ENCODE results near the gene CDK5RAP3.
A peak's percentile ranks its signal among the peaks of the same experiment; 100 is the strongest.

Gene CDK5RAP3

DNA sequence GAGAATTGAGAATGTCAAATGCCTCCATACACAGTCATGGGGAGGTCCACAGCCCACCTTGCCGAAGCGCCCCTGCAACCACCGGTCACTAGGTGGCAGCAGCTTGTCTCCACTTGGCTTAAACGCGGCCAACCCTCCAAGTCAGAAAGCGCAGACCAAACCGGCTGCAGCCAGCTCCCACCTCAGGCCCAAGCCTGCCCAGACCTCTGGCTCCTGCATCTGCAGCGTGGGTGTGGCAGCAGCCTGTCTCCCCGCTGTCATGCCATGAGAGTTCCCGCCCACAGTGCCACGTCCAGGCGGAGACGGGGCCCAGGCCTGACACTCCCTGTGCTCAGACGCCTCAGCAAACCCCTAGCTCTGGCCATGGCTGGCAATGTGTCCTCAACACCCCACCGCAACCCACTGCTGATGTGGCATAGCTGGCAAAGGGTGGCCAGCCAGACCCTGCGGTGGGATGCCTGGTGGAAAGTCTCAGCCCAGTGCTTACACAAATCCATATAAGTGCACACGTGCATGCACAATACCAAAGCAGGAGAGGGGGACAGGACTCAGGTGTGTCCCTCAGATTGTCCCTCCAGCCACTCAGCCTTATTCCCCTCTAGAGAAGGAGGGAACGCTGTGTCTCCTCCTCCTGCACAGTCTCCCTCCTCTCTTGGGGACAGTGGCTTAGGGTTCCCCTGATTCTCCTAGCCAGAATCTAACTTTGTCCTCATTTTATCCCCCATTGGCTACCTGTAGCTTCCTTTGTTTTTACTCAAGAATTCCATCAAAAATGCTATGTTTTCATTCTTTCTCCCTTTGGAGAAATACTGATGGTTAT, 55.8 kb downstream of the CDK5RAP3 start:
- Mint-ChIP-seq H3K4me1 (peaks cover 36% of the 10 kb centered on the region), H3K27me3 (peaks cover 39% of the 10 kb centered on the region)
- no peak for ATAC-seq (replicated peaks; ENCODE audit: extremely low read depth, poor library complexity, severe bottlenecking)

GRCh38 chr17:48027322-48027981, 56.5 kb downstream of the CDK5RAP3 start:
- peaks cover 8% of the 10 kb centered on the region for H3K36me3 Mint-ChIP-seq (ENCODE audit: insufficient read depth)
- H3K27ac Mint-ChIP-seq (ENCODE audit: low read depth) = no peak overlapping the region
- no peak for ATAC-seq (replicated peaks; ENCODE audit: extremely low read depth, poor library complexity, severe bottlenecking)
- peaks cover 36% of the 10 kb centered on the region for H3K4me1 Mint-ChIP-seq
- peaks cover 44% of the 10 kb centered on the region for H3K27me3 Mint-ChIP-seq
- no peak for DNase-seq (ENCODE audit: low spot score in 2 of 2)
- no peaks in the 10 kb centered on the region for H3K9me3 Mint-ChIP-seq
- peak overlapping the region; percentile 20 for H3K4me3 Mint-ChIP-seq

More for the DNA sequence above, 55.8 kb downstream of the CDK5RAP3 start:
- peaks cover 8% of the 10 kb centered on the region for H3K36me3 Mint-ChIP-seq (ENCODE audit: insufficient read depth)
- H3K4me3 Mint-ChIP-seq = peak overlapping the region; percentile 81
- H3K9me3 Mint-ChIP-seq = no peaks in the 10 kb centered on the region
- peak; percentile 54 to 61 for DNase-seq (ENCODE audit: low spot score in 2 of 2)
- no peak overlapping the region for H3K27ac Mint-ChIP-seq (ENCODE audit: low read depth)

DNA sequence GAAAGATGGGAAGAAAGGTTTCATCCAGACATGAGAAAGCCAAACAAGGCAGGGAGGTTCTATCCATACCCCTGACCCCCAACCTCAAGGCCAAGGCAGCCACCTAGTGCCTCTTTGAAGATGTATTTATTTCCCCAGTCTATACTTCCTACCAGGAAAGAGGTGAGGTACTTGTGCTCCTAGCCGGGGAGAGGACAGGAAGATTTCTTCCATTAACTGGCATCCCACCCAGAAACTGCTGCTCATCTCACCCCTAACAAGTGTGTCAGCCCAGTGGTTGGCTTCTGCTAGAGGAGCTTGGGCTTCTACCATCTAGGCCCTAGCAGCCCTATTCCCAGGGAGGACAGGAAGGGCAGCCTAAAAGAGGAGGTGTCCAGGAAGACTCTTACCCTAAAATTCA, 57.8 kb downstream of the CDK5RAP3 start:
- ATAC-seq (replicated peaks; ENCODE audit: extremely low read depth, poor library complexity, severe bottlenecking) (no peak), DNase-seq (ENCODE audit: low spot score in 2 of 2) (no peak)
- peaks cover 31% of the 10 kb centered on the region for H3K4me1 Mint-ChIP-seq
- no peak overlapping the region for H3K27ac Mint-ChIP-seq (ENCODE audit: low read depth)
- H3K36me3 Mint-ChIP-seq (ENCODE audit: insufficient read depth) = peaks cover 8% of the 10 kb centered on the region
- H3K9me3 Mint-ChIP-seq = no peaks in the 10 kb centered on the region
- no peak overlapping the region for H3K4me3 Mint-ChIP-seq
- peaks cover 47% of the 10 kb centered on the region for H3K27me3 Mint-ChIP-seq

DNA sequence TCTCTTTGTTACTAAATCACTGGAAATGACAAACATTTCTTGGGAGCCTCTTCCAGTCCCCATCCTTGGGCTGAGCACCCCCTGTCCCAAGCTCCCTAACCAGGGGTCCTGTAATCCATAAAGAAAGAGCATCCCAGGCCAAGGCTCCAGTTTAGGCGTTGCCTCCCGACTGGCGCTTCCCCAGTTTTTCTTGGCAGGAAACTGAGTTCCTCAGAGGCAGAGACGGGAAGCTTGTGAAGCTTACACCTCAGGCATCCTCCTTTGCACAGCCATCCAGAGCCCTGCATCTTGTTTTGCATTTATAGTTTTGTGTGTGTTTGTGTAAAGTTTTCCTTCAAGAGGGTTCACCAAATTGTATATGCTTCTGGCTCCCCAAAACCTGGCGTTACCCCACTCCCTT, 59.6 kb downstream of the CDK5RAP3 start:
- H3K27me3 Mint-ChIP-seq = peaks cover 49% of the 10 kb centered on the region
- H3K27ac Mint-ChIP-seq (ENCODE audit: low read depth) = no peak overlapping the region
- H3K36me3 Mint-ChIP-seq (ENCODE audit: insufficient read depth) = peaks cover 2% of the 10 kb centered on the region
- no peak for DNase-seq (ENCODE audit: low spot score in 2 of 2)
- no peak overlapping the region for H3K4me3 Mint-ChIP-seq
- no peaks in the 10 kb centered on the region for H3K9me3 Mint-ChIP-seq
- ATAC-seq (replicated peaks; ENCODE audit: extremely low read depth, poor library complexity, severe bottlenecking) = no peak
- peaks cover 16% of the 10 kb centered on the region for H3K4me1 Mint-ChIP-seq
